HepG2 (cell line): ENCODE measurements around the gene CRYM. TPM values are rescaled to one million over a fixed set of nuclear protein-coding genes. Genes with fewer than 3 reads are reported as not detected.
A peak's percentile ranks its signal among the peaks of the same experiment; 100 is the strongest.

Source experiments
- FOXO1 ChIP-seq: sonication (generic); formaldehyde crosslinking; IDR thresholded peaks from 2 replicates; pipeline ENCODE4 v1.4.0; 2020; ENCODE audit warnings: missing genetic modification reagents
- GZF1 ChIP-seq: sonication (generic); formaldehyde crosslinking; IDR thresholded peaks from 2 replicates; pipeline ENCODE4 v1.5.1; 2020; ENCODE audit warnings: mild to moderate bottlenecking, missing genetic modification reagents
- KMT2B ChIP-seq: IDR thresholded peaks from 2 replicates; pipeline ENCODE4 v1.6.1; 2016; ENCODE audit warnings: missing genetic modification reagents, missing compliant biosample characterization
- MIXL1 ChIP-seq: IDR thresholded peaks from 2 replicates; pipeline ENCODE4 v1.6.1; 2016
- ONECUT2 ChIP-seq: sonication (generic); formaldehyde crosslinking; IDR thresholded peaks from 2 replicates; pipeline ENCODE4 v1.4.0; 2020; ENCODE audit warnings: missing genetic modification reagents
- POLR2AphosphoS5 ChIP-seq: IDR thresholded peaks from 2 replicates; pipeline ENCODE4 v1.6.1; 2012; ENCODE audit warnings: low read depth, low read length
- SOX6 ChIP-seq, 2 experiments: fragments of 450-650 bp in 1 of 2; sonication (generic) in 1 of 2; formaldehyde crosslinking in 1 of 2; IDR thresholded peaks; 2 replicates each; pipeline versions ENCODE4 v1.4.0 to v1.6.1; 2017 to 2020; ENCODE audit warnings: antibody characterized with exemption in 1 of 2, mild to moderate bottlenecking in 1 of 2, missing genetic modification reagents in 1 of 2
- ZNF205 ChIP-seq: IDR thresholded peaks from 2 replicates; pipeline ENCODE4 v1.6.1; 2018; ENCODE audit warnings: missing biosample characterization, missing genetic modification reagents
- ZNF230 ChIP-seq: sonication (generic); formaldehyde crosslinking; IDR thresholded peaks from 2 replicates; pipeline ENCODE4 v1.4.0; 2020; ENCODE audit warnings: mild to moderate bottlenecking, missing genetic modification reagents
- ZNF263 ChIP-seq: sonication (generic); formaldehyde crosslinking; IDR thresholded peaks from 2 replicates; pipeline ENCODE4 v1.4.0; 2020; ENCODE audit warnings: missing genetic modification reagents
- ZNF530 ChIP-seq: sonication (generic); formaldehyde crosslinking; IDR thresholded peaks from 2 replicates; pipeline ENCODE4 v1.5.0; 2020; ENCODE audit warnings: low read depth, mild to moderate bottlenecking, missing genetic modification reagents
- ZNF709 ChIP-seq: sonication (generic); formaldehyde crosslinking; IDR thresholded peaks from 2 replicates; pipeline ENCODE4 v1.5.0; 2020; ENCODE audit warnings: mild to moderate bottlenecking, missing genetic modification reagents
- ZNF839 ChIP-seq: sonication (generic); formaldehyde crosslinking; IDR thresholded peaks from 2 replicates; pipeline ENCODE4 v1.4.0; 2020; ENCODE audit warnings: missing genetic modification reagents, mild to moderate bottlenecking, borderline replicate concordance
- polyA plus RNA-seq, 8 experiments: library from polyadenylated mRNA; depleted of rRNA in 3 of 8; stranded (reverse) in 7 of 8; unstranded in 1 of 8; fragments of >200 nt; fragmentation: Illumina TruSeq in 4 of 8; extraction: Trizol in 4 of 8; gene quantifications; 2 replicates each; pipeline versions ENCODE4 v1.2.1 to v1.2.3, GENCODE V29; 2011 to 2016; ENCODE audit warnings: low read depth in 4 of 8, missing spikeins in 1 of 8, mixed read lengths in 1 of 8; ENCODE audit not compliant: insufficient read depth in 1 of 8
- total RNA-seq, 5 experiments: library from RNA; depleted of rRNA; stranded (reverse); fragments of >200 nt; fragmentation: Illumina TruSeq; extraction: Trizol; gene quantifications; 2 replicates each; pipeline ENCODE4 v1.2.3, GENCODE V29; 2016; ENCODE audit warnings: low read depth in 1 of 5
- TF ChIP-seq, protein P1 (sequence below): sonication (generic); formaldehyde crosslinking; IDR thresholded peaks from 2 replicates; pipeline ENCODE4 v1.4.0; 2020; ENCODE audit warnings: missing genetic modification reagents
- TF ChIP-seq, protein P2 (sequence below): sonication (generic); formaldehyde crosslinking; conservative IDR thresholded peaks from 2 replicates; pipeline ENCODE4 v1.4.0; 2020; ENCODE audit warnings: missing genetic modification reagents
- TF ChIP-seq, protein P3 (sequence below): sonication (generic); formaldehyde crosslinking; IDR thresholded peaks from 2 replicates; pipeline ENCODE4 v1.4.0; 2020; ENCODE audit warnings: missing genetic modification reagents

Gene CRYM
- total and polyA plus RNA-seq, 2 of the 13 experiments (the other 11 are each of a cell fraction or from before 2014, with no cell fraction given) = 1.9 to 2.2 TPM

DNA sequence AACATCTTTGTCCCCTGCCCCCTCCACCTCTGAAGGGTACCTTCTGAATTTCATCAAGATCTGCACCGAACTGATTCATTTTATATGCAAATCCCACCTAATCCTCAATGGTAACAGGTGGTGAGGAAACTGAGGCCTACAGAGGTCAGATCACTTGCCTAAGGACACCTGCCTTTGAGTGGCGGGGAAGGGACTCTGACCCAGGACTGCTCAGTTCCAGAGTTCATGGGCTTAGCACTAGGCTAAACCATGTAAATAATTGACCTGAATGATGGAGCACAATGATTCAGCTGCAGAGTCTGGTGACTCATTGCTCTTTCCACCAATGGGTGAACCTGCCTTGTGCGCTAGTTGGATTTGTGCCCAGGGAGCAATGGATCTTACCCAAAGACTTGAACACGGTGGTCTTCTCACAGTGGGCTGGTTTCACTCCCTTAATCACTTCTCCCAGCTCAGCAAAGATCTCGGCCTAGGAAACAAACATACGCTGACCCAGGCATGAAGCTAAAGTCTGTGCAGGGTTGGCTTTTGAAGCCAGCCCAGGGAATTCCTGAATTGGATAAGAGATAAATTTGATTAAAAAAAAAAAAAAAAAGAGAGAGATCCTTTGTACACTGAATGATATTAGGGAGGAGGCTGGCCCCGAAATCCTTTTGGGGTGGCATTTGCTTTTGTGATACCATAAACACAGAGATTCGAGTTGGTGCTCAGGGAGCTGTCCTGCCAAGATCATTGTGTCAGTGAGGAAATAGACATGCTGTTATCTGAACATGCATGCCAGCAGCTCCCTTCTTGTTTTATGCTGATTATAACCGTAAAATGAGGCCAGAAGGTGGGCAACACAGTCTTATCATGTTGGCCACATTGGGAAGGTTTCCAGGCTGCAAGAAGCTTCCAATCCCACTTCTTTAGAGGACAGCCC lies 17.0 kb downstream of the CRYM start (continued):
- TF ChIP-seq ZNF530 (no peak), ZNF230 (CRISPR knock-in tag) (no peak), POLR2AphosphoS5 (peak; percentile 71), SOX6 (IDR thresholded peaks at IDR 0.05) (no peak), SOX6 (CRISPR knock-in tag; IDR thresholded peaks at IDR 0.05) (peak; percentile 95), ZNF709 (CRISPR knock-in tag) (0 out of 2 replicates have a peak, but pooled peaks have one; percentile 3), MIXL1 (CRISPR knock-in tag) (peak; percentile 97), ONECUT2 (CRISPR knock-in tag) (peak; percentile 28; the same call in 1 of the 2 replicates), FOXO1 (peak; percentile 85), ZNF205 (CRISPR knock-in tag) (peak; percentile 76; the same call in 1 of the 2 replicates), KMT2B (peak; percentile 60; the same call in 1 of the 2 replicates), GZF1 (CRISPR knock-in tag) (peak; percentile 78; the same call in 1 of the 2 replicates), ZNF263 (CRISPR knock-in tag) (peak; percentile 87), ZNF839 (CRISPR knock-in tag) (no peak)
- TF ChIP-seq, protein P1, sequence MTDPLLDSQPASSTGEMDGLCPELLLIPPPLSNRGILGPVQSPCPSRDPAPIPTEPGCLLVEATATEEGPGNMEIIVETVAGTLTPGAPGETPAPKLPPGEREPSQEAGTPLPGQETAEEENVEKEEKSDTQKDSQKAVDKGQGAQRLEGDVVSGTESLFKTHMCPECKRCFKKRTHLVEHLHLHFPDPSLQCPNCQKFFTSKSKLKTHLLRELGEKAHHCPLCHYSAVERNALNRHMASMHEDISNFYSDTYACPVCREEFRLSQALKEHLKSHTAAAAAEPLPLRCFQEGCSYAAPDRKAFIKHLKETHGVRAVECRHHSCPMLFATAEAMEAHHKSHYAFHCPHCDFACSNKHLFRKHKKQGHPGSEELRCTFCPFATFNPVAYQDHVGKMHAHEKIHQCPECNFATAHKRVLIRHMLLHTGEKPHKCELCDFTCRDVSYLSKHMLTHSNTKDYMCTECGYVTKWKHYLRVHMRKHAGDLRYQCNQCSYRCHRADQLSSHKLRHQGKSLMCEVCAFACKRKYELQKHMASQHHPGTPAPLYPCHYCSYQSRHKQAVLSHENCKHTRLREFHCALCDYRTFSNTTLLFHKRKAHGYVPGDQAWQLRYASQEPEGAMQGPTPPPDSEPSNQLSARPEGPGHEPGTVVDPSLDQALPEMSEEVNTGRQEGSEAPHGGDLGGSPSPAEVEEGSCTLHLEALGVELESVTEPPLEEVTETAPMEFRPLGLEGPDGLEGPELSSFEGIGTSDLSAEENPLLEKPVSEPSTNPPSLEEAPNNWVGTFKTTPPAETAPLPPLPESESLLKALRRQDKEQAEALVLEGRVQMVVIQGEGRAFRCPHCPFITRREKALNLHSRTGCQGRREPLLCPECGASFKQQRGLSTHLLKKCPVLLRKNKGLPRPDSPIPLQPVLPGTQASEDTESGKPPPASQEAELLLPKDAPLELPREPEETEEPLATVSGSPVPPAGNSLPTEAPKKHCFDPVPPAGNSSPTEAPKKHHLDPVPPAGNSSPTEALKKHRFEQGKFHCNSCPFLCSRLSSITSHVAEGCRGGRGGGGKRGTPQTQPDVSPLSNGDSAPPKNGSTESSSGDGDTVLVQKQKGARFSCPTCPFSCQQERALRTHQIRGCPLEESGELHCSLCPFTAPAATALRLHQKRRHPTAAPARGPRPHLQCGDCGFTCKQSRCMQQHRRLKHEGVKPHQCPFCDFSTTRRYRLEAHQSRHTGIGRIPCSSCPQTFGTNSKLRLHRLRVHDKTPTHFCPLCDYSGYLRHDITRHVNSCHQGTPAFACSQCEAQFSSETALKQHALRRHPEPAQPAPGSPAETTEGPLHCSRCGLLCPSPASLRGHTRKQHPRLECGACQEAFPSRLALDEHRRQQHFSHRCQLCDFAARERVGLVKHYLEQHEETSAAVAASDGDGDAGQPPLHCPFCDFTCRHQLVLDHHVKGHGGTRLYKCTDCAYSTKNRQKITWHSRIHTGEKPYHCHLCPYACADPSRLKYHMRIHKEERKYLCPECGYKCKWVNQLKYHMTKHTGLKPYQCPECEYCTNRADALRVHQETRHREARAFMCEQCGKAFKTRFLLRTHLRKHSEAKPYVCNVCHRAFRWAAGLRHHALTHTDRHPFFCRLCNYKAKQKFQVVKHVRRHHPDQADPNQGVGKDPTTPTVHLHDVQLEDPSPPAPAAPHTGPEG (CRISPR knock-in tag) = no peak; the same call in none of the 2 replicates
- TF ChIP-seq, protein P2, sequence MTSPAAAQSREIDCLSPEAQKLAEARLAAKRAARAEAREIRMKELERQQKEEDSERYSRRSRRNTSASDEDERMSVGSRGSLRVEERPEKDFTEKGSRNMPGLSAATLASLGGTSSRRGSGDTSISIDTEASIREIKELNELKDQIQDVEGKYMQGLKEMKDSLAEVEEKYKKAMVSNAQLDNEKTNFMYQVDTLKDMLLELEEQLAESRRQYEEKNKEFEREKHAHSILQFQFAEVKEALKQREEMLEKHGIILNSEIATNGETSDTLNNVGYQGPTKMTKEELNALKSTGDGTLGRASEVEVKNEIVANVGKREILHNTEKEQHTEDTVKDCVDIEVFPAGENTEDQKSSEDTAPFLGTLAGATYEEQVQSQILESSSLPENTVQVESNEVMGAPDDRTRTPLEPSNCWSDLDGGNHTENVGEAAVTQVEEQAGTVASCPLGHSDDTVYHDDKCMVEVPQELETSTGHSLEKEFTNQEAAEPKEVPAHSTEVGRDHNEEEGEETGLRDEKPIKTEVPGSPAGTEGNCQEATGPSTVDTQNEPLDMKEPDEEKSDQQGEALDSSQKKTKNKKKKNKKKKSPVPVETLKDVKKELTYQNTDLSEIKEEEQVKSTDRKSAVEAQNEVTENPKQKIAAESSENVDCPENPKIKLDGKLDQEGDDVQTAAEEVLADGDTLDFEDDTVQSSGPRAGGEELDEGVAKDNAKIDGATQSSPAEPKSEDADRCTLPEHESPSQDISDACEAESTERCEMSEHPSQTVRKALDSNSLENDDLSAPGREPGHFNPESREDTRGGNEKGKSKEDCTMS (CRISPR knock-in tag) = peak; percentile 75; the same call in 1 of the 2 replicates
- TF ChIP-seq, protein P3, sequence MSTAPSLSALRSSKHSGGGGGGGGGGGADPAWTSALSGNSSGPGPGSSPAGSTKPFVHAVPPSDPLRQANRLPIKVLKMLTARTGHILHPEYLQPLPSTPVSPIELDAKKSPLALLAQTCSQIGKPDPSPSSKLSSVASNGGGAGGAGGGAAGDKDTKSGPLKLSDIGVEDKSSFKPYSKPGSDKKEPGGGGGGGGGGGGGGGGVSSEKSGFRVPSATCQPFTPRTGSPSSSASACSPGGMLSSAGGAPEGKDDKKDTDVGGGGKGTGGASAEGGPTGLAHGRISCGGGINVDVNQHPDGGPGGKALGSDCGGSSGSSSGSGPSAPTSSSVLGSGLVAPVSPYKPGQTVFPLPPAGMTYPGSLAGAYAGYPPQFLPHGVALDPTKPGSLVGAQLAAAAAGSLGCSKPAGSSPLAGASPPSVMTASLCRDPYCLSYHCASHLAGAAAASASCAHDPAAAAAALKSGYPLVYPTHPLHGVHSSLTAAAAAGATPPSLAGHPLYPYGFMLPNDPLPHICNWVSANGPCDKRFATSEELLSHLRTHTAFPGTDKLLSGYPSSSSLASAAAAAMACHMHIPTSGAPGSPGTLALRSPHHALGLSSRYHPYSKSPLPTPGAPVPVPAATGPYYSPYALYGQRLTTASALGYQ (CRISPR knock-in tag) = peak; percentile 80
